Measurements from ENCODE around the gene SPNS2. TPM values are rescaled to one million over a fixed set of nuclear protein-coding genes. Genes with fewer than 3 reads are reported as not detected.

Gene SPNS2
- total RNA-seq, 1 experiment from 2014 or later, result 1.6 TPM

GRCh38 chr17:4554441-4554996 is 55.8 kb downstream of the SPNS2 start:
- POLR2A ChIA-PET, result interaction anchor here (1.5 kb wide), 1 partner anchor 38 kb away, joined by 3 read pairs; no protein-coding TSS in a partner anchor
- peak overlapping the region; percentile 99 to 100 for H3K4me3 ChIP-seq (replicated peaks in 1 of 2; ENCODE audit: low read depth in 1 of 2, low read length in 2 of 2)
- RAD21 ChIA-PET (ENCODE audit: low non-redundant PET in 1 of 2, low total read pairs in 2 of 2, uncharacterized antibody in 2 of 2, unreplicated experiment in 2 of 2), result no interaction called here
- no peaks in the 10 kb centered on the region for H3K9me3 ChIP-seq (ENCODE audit: control insufficient read depth in 1 of 2, insufficient read depth in 1 of 2, low read depth in 1 of 2, low read length in 2 of 2)
- DNase-seq (ENCODE audit: low read depth, low spot score) (no peak), ATAC-seq (peak; percentile 28)
- peak overlapping the region; percentile 92 for H3K4me2 ChIP-seq (ENCODE audit: low read length)
- H2AFZ ChIP-seq (ENCODE audit: low read depth, low read length, poor library complexity, severe bottlenecking), result no peak overlapping the region
- H3K27ac ChIP-seq (ENCODE audit: low read depth, low read length), result peak overlapping the region; percentile 71
- H3K9me2 ChIP-seq (ENCODE audit: insufficient read depth), result no peaks in the 10 kb centered on the region
- H3K9ac ChIP-seq (ENCODE audit: low read length), result peak overlapping the region; percentile 96
- no peaks in the 10 kb centered on the region for H3K27me3 ChIP-seq (ENCODE audit: insufficient read depth, low read length)
- peaks cover 61% of the 10 kb centered on the region for H3K79me2 ChIP-seq (ENCODE audit: insufficient read depth, low read length)
- CTCF ChIA-PET, result interaction anchor here (1.3 kb wide), 1 partner anchor 13 kb away, joined by 16 read pairs; no protein-coding TSS in a partner anchor
- no TSS peak for BruUV-seq (replicated peaks)
- H4K20me1 ChIP-seq (ENCODE audit: insufficient read depth), result no peaks in the 10 kb centered on the region
- TF ChIP-seq ZBTB33 (IDR thresholded peaks at IDR 0.05; ENCODE audit: extremely low read depth, insufficient replicate concordance, low read length) (no peak), ZFX (IDR thresholded peaks at IDR 0.05) (peak; percentile 12; the same call in 1 of the 2 replicates), POLR2AphosphoS5 (IDR thresholded peaks at IDR 0.05; ENCODE audit: low read depth, low read length) (no peak), JUND (IDR thresholded peaks at IDR 0.05) (no peak), RAD21 (IDR thresholded peaks at IDR 0.05; ENCODE audit: low read depth) (no peak), TCF7L2 (IDR thresholded peaks at IDR 0.05; ENCODE audit: borderline replicate concordance, extremely low read depth, insufficient read depth, insufficient read length) (no peak), CTCF (IDR thresholded peaks at IDR 0.05 in 2 of 3, conservative IDR thresholded peaks at IDR 0.05 in 1 of 3; ENCODE audit: borderline replicate concordance in 1 of 3, insufficient read depth in 1 of 3, low read depth in 2 of 3, low read length in 2 of 3) (no peak)
- H3K36me3 ChIP-seq (ENCODE audit: control insufficient read depth in 1 of 2, insufficient read depth in 2 of 2, low read length in 2 of 2), result peaks cover 22 to 50% of the 10 kb centered on the region in 2 experiments
- H3K4me1 ChIP-seq (ENCODE audit: control insufficient read depth in 1 of 2, insufficient read depth in 2 of 2, low read length in 2 of 2), result peaks cover 6 to 23% of the 10 kb centered on the region in 2 experiments; a peak in 3 of 4 replicates
- intact Hi-C loops (cut with micrococcal nuclease), result no loop called here

Data from HCT116 (cell line).